ENCODE measurements around the gene ARNT2.

ARNT2 gene

DNA sequence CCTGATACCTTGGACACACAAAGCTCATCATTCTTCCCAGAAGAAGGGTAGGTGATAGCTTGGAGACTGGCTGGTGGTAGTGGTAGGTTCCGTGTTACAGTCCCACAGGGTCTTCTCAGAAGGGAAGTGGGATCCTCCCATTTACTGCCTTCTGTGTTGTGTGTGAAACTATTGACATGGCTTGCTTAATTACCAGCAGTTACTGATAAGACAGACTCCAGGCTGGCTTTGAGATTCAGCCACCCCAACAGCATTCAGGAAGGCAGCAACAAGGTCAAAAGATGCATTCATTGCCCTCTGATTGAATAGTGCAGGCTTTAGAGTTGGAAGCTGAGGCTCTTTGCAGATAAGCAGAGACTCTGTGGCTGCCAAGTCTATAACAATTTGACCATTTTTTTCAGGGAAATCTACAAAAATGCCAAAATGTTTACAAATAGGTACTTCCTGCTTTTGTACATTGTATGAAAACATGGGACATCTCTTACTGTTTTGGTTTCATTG is 7.7 kb downstream of the ARNT2 start:
- Histone ChIP-seq H3K4me3 (ENCODE audit: low read length) (no peak overlapping the region), H3K27me3 (ENCODE audit: control insufficient read depth, insufficient read depth, low read length) (peaks cover 6% of the 10 kb centered on the region), H3K36me3 (ENCODE audit: insufficient read depth, low read length) (no peaks in the 10 kb centered on the region), H3K9me3 (replicated peaks; ENCODE audit: low read length) (no peaks in the 10 kb centered on the region), H3K4me1 (ENCODE audit: control insufficient read depth, insufficient read depth, low read length) (no peaks in the 10 kb centered on the region), H3K9ac (ENCODE audit: low read depth, low read length) (no peak overlapping the region), H3K4me2 (ENCODE audit: low read length) (no peak overlapping the region)

- no peak overlapping the region for H3K4me3 ChIP-seq (ENCODE audit: low read length)
- H3K9me3 ChIP-seq (replicated peaks; ENCODE audit: low read length): no peaks in the 10 kb centered on the region
- no peaks in the 10 kb centered on the region for H3K27me3 ChIP-seq (ENCODE audit: control insufficient read depth, insufficient read depth, low read length)
- no peak overlapping the region for H3K9ac ChIP-seq (ENCODE audit: low read depth, low read length)
- no peaks in the 10 kb centered on the region for H3K36me3 ChIP-seq (ENCODE audit: insufficient read depth, low read length)
- no peak overlapping the region for H3K4me2 ChIP-seq (ENCODE audit: low read length)
- no peaks in the 10 kb centered on the region for H3K4me1 ChIP-seq (ENCODE audit: control insufficient read depth, insufficient read depth, low read length)
These were observed 10.6 kb downstream of the ARNT2 start for GRCh38 chr15:80414546-80415357.

DNA sequence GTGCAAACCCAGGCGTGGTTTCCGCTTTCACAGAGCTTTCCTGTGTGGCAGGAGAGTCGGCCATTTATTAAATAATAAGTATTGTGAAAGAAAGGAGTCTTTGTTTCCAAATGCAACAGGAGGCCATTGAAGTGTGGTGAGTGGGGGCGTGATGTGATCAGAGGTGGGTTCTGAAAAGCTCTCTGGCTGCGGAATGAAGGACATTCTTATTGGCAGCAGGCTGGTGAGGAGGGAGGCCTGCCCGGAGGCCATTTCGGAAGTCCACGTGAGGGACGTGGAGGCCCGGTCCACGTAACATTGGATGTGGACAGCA is 11.1 kb downstream of the ARNT2 start:
- Histone ChIP-seq H3K36me3 (ENCODE audit: insufficient read depth, low read length) (no peaks in the 10 kb centered on the region), H3K4me1 (ENCODE audit: control insufficient read depth, insufficient read depth, low read length) (no peaks in the 10 kb centered on the region), H3K4me2 (ENCODE audit: low read length) (no peak overlapping the region), H3K9ac (ENCODE audit: low read depth, low read length) (no peak overlapping the region), H3K4me3 (ENCODE audit: low read length) (no peak overlapping the region), H3K9me3 (replicated peaks; ENCODE audit: low read length) (no peaks in the 10 kb centered on the region), H3K27me3 (ENCODE audit: control insufficient read depth, insufficient read depth, low read length) (no peaks in the 10 kb centered on the region)

DNA sequence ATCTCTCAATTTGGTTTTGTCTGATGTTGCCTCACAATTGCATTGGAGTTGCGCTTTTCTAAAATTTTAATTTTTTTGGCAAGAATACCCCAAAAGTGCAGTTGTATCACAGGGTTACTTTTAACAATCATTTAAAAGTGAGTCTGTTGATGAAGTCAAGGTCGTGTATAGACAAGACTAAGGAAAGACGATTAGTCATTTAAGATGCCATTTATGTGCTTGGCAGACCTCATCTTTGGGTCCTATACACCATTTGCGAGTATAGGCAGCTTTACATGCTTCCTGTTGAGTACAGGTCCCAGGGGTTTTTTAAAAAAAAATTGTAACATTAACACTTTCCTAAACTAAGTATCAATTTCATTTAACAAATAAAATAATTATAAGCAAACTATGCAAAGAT is 12.5 kb downstream of the ARNT2 start:
- Histone ChIP-seq H3K9me3 (replicated peaks; ENCODE audit: low read length) (no peaks in the 10 kb centered on the region), H3K27me3 (ENCODE audit: control insufficient read depth, insufficient read depth, low read length) (no peaks in the 10 kb centered on the region), H3K4me2 (ENCODE audit: low read length) (no peak overlapping the region), H3K36me3 (ENCODE audit: insufficient read depth, low read length) (no peaks in the 10 kb centered on the region), H3K4me3 (ENCODE audit: low read length) (no peak overlapping the region), H3K4me1 (ENCODE audit: control insufficient read depth, insufficient read depth, low read length) (no peaks in the 10 kb centered on the region), H3K9ac (ENCODE audit: low read depth, low read length) (no peak overlapping the region)

- Histone ChIP-seq H3K4me3 (ENCODE audit: low read length) (no peak overlapping the region), H3K36me3 (ENCODE audit: insufficient read depth, low read length) (no peaks in the 10 kb centered on the region), H3K9me3 (replicated peaks; ENCODE audit: low read length) (no peaks in the 10 kb centered on the region), H3K4me1 (ENCODE audit: control insufficient read depth, insufficient read depth, low read length) (no peaks in the 10 kb centered on the region), H3K9ac (ENCODE audit: low read depth, low read length) (no peak overlapping the region), H3K4me2 (ENCODE audit: low read length) (no peak overlapping the region), H3K27me3 (ENCODE audit: control insufficient read depth, insufficient read depth, low read length) (no peaks in the 10 kb centered on the region)
These were observed 14.8 kb downstream of the ARNT2 start for GRCh38 chr15:80418892-80419537.

DNA sequence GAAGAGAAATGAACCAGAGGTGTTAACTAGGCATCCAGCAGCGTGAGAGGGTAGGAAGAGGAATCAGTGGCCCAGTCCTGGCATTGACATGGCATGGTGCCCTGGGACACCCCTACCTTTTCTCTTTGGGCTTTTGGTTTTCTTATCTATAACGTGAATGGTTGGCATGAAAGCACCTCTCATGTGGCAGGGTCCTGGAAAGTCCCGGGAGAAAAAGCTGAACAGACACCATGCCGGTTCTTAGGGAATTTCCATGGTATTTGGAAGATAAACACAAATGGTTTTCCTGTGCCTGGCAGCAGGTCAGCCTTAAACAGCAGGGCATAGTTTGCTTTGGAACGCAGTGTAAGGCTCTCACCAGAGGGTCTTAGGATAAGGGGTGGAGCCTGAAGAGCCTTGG is 15.4 kb downstream of the ARNT2 start:
- no peak overlapping the region for H3K4me2 ChIP-seq (ENCODE audit: low read length)
- H3K9me3 ChIP-seq (replicated peaks; ENCODE audit: low read length): no peaks in the 10 kb centered on the region
- H3K9ac ChIP-seq (ENCODE audit: low read depth, low read length): no peak overlapping the region
- H3K27me3 ChIP-seq (ENCODE audit: control insufficient read depth, insufficient read depth, low read length): no peaks in the 10 kb centered on the region
- H3K4me1 ChIP-seq (ENCODE audit: control insufficient read depth, insufficient read depth, low read length): no peaks in the 10 kb centered on the region
- no peaks in the 10 kb centered on the region for H3K36me3 ChIP-seq (ENCODE audit: insufficient read depth, low read length)
- no peak overlapping the region for H3K4me3 ChIP-seq (ENCODE audit: low read length)

DNA sequence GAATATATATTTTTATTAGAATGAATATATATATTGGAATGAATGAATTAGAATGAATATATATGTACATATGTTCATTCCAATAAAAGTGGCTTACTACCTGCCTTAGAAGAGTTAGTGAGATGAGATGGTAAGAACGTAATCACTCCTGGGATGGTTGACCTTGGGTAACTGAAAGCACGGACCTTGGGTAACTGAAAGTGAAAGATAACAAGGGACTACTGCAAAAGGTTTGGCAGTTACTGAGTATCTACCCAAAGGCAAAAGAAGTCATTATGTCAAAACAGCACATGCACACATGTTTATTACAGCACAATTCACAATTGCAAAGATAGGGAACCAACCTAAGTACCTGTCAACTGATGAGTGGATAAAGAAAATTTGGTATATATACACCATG is 16.5 kb downstream of the ARNT2 start:
- Histone ChIP-seq H3K27me3 (ENCODE audit: control insufficient read depth, insufficient read depth, low read length) (no peaks in the 10 kb centered on the region), H3K9me3 (replicated peaks; ENCODE audit: low read length) (no peaks in the 10 kb centered on the region), H3K4me2 (ENCODE audit: low read length) (no peak overlapping the region), H3K9ac (ENCODE audit: low read depth, low read length) (no peak overlapping the region), H3K4me1 (ENCODE audit: control insufficient read depth, insufficient read depth, low read length) (no peaks in the 10 kb centered on the region), H3K36me3 (ENCODE audit: insufficient read depth, low read length) (no peaks in the 10 kb centered on the region), H3K4me3 (ENCODE audit: low read length) (no peak overlapping the region)

DNA sequence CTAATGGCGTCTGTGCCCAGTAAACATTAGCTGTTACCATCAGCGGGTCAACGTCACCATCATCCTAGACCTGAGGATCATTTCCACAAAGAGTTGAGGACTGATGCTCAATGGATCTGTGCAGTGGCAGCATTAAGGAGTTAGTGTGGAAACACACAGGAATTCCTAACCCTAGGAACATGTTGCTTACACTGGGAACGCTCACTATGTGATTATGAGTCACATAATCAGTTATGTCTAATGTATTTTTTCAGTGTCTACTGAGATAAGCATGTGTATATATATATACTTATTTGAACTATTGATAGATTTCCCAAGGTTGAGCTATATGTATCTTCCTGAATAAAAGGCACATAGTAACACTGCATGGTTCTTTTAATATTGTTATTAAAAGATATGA is 19.0 kb downstream of the ARNT2 start:
- H3K4me1 ChIP-seq (ENCODE audit: control insufficient read depth, insufficient read depth, low read length): no peaks in the 10 kb centered on the region
- no peaks in the 10 kb centered on the region for H3K36me3 ChIP-seq (ENCODE audit: insufficient read depth, low read length)
- no peak overlapping the region for H3K4me3 ChIP-seq (ENCODE audit: low read length)
- H3K27me3 ChIP-seq (ENCODE audit: control insufficient read depth, insufficient read depth, low read length): no peaks in the 10 kb centered on the region
- no peak overlapping the region for H3K4me2 ChIP-seq (ENCODE audit: low read length)
- no peak overlapping the region for H3K9ac ChIP-seq (ENCODE audit: low read depth, low read length)
- H3K9me3 ChIP-seq (replicated peaks; ENCODE audit: low read length): no peaks in the 10 kb centered on the region

- no peak overlapping the region for H3K4me2 ChIP-seq (ENCODE audit: low read length)
- no peak overlapping the region for H3K9ac ChIP-seq (ENCODE audit: low read depth, low read length)
- no peaks in the 10 kb centered on the region for H3K36me3 ChIP-seq (ENCODE audit: insufficient read depth, low read length)
- H3K4me3 ChIP-seq (ENCODE audit: low read length): no peak overlapping the region
- no peaks in the 10 kb centered on the region for H3K9me3 ChIP-seq (replicated peaks; ENCODE audit: low read length)
- no peaks in the 10 kb centered on the region for H3K27me3 ChIP-seq (ENCODE audit: control insufficient read depth, insufficient read depth, low read length)
- H3K4me1 ChIP-seq (ENCODE audit: control insufficient read depth, insufficient read depth, low read length): no peaks in the 10 kb centered on the region
These were observed 20.2 kb downstream of the ARNT2 start for GRCh38 chr15:80424381-80424780.

- no peaks in the 10 kb centered on the region for H3K36me3 ChIP-seq (ENCODE audit: insufficient read depth, low read length)
- no peaks in the 10 kb centered on the region for H3K4me1 ChIP-seq (ENCODE audit: control insufficient read depth, insufficient read depth, low read length)
- H3K4me2 ChIP-seq (ENCODE audit: low read length): no peak overlapping the region
- H3K27me3 ChIP-seq (ENCODE audit: control insufficient read depth, insufficient read depth, low read length): no peaks in the 10 kb centered on the region
- H3K9ac ChIP-seq (ENCODE audit: low read depth, low read length): no peak overlapping the region
- H3K9me3 ChIP-seq (replicated peaks; ENCODE audit: low read length): no peaks in the 10 kb centered on the region
- no peak overlapping the region for H3K4me3 ChIP-seq (ENCODE audit: low read length)
These were observed 22.1 kb downstream of the ARNT2 start for GRCh38 chr15:80426316-80426715.

DNA sequence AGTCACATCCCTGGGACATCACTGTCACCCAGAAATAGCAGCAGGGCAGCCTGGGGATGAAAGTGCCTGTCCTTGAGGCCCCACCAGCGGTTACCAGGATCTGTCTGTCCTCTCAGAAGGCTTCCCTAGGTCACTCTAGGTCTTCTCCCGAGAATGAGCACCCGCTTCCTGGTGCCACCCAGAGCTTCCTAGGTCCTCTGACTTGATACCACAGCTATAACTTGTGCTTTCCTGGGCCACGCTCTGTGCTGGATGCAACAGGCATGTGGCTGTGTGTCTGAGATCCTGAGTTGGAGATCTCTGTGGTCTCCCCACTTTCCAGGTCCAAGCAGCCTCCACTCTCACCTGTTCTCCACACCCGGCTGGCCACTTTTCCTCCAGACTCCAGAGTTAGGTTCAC is 25.8 kb downstream of the ARNT2 start:
- Histone ChIP-seq H3K4me2 (ENCODE audit: low read length) (no peak overlapping the region), H3K4me3 (ENCODE audit: low read length) (no peak overlapping the region), H3K9me3 (replicated peaks; ENCODE audit: low read length) (no peaks in the 10 kb centered on the region), H3K9ac (ENCODE audit: low read depth, low read length) (no peak overlapping the region), H3K27me3 (ENCODE audit: control insufficient read depth, insufficient read depth, low read length) (no peaks in the 10 kb centered on the region), H3K36me3 (ENCODE audit: insufficient read depth, low read length) (no peaks in the 10 kb centered on the region), H3K4me1 (ENCODE audit: control insufficient read depth, insufficient read depth, low read length) (no peaks in the 10 kb centered on the region)

All from skeletal muscle satellite cell (primary cell).